B cell (primary cell): ENCODE results near the gene FAM149B1.

Source experiments
- CTCF ChIP-seq: fragments of 200-600 bp; IDR thresholded peaks from one replicate; pipeline ENCODE4 v1.8.0; 2022; ENCODE audit warnings: antibody characterized with exemption, mild to moderate bottlenecking
- EZH2 ChIP-seq: IDR thresholded peaks from 2 replicates; pipeline ENCODE4 v1.6.1; 2012; ENCODE audit warnings: borderline replicate concordance, low read depth, mild to moderate bottlenecking, moderate library complexity, low read length; ENCODE audit not compliant: insufficient read depth, poor library complexity, severe bottlenecking

- no peak for TF ChIP-seq CTCF
- no peak for TF ChIP-seq EZH2
Measured at GRCh38 chr10:73161662-73162061, 6.3 kb upstream of the FAM149B1 start.
